Uterus (tissue), 2 donors: ENCODE measurements around the gene TOR4A.

Experiments
- CTCF ChIP-seq, 4 experiments: fragments of 200-600 bp in 2 of 4; fragments of 450-650 bp in 2 of 4; sonication (generic) in 2 of 4; IDR thresholded peaks; one replicate each; pipeline ENCODE4 v1.5.1; 2016 to 2019; ENCODE audit warnings: antibody characterized with exemption in 4 of 4, mild to moderate bottlenecking in 2 of 4, moderate library complexity in 1 of 4
- POLR2A ChIP-seq, 2 donors: fragments of 450-650 bp; IDR thresholded peaks; one replicate each; pipeline ENCODE4 v1.6.1; 2016; ENCODE audit warnings: antibody characterized with exemption in 2 of 2, mild to moderate bottlenecking in 1 of 2, moderate library complexity in 1 of 2

GRCh38 chr9:137227853-137228505, 49.5 kb upstream of the TOR4A start:
- TF ChIP-seq CTCF (IDR thresholded peaks at IDR 0.05) (no peak), POLR2A (IDR thresholded peaks at IDR 0.05) (no peak)
